ENCODE measurements around the gene SLC25A10.

DNA sequence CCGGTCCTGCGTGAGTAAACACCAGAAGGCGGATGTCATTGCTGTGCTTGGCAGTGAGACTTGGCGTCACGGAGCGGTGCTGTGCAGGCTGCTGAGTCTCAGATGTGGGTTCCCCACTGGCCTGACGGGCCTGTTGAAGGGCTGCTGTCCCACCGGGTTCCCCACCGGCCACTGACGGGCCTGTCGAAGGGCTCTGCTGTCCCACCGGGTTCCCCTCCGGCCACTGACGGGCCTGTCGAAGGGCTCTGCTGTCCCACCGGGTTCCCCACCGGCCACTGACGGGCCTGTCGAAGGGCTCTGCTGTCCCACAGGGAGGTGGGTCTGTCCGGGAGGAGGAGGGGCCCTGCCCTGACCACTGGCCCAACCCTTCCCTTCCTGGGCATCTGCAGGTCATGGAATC is 25.5 kb upstream of the SLC25A10 start:
- TF ChIP-seq, protein P1, sequence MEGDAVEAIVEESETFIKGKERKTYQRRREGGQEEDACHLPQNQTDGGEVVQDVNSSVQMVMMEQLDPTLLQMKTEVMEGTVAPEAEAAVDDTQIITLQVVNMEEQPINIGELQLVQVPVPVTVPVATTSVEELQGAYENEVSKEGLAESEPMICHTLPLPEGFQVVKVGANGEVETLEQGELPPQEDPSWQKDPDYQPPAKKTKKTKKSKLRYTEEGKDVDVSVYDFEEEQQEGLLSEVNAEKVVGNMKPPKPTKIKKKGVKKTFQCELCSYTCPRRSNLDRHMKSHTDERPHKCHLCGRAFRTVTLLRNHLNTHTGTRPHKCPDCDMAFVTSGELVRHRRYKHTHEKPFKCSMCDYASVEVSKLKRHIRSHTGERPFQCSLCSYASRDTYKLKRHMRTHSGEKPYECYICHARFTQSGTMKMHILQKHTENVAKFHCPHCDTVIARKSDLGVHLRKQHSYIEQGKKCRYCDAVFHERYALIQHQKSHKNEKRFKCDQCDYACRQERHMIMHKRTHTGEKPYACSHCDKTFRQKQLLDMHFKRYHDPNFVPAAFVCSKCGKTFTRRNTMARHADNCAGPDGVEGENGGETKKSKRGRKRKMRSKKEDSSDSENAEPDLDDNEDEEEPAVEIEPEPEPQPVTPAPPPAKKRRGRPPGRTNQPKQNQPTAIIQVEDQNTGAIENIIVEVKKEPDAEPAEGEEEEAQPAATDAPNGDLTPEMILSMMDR (IDR thresholded peaks at IDR 0.05; ENCODE audit: poor library complexity, severe bottlenecking): no peak
- TF ChIP-seq EZH2 (IDR thresholded peaks at IDR 0.05; ENCODE audit: borderline replicate concordance, insufficient read depth, low read length, poor library complexity, severe bottlenecking): no peak

Data from neural cell (in vitro differentiated cells).